ENCODE results near the gene MTUS2. TPM values are rescaled to one million over a fixed set of nuclear protein-coding genes. Genes with fewer than 3 reads are reported as not detected.

MTUS2 gene
- total and polyA plus RNA-seq, 10 of the 15 experiments (the other 5 are each of a cell fraction or from before 2014, with no cell fraction given): under 0.01 to 0.05 (median 0.02) TPM; not detected in 6

DNA sequence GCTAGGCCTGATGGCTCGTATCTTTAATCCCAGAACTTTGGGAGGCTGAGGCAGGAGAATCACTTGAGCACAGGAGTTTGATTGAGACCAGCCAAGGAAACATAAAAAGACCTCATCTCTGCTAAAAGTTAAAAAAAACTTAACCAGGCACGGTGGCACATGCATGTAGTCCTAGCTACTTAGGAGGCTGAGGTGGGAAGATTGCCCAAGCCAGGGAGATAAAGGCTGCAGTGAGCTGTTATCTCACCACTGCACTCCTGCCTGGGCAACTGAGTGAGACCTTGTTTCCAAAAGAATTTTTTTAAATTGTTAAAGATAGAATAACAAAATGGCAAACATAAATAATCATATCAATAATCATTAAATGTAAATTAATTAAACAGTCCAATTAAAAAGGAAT lies 365.8 kb downstream of the MTUS2 start (continued):
- TF ChIP-seq ATF2 (IDR thresholded peaks at IDR 0.05; ENCODE audit: low read length): no peak

GRCh38 chr13:29187584-29187983 lies 367.4 kb downstream of the MTUS2 start:
- Histone ChIP-seq H4K20me1 (ENCODE audit: control insufficient read depth, insufficient read depth) (no peaks in the 10 kb centered on the region), H3K9me3 (replicated peaks; ENCODE audit: control insufficient read depth, insufficient read depth, low read length) (no peaks in the 10 kb centered on the region; the same call in 2 of the 3 replicates), H3K36me3 (ENCODE audit: control insufficient read depth in 2 of 2, insufficient read depth in 2 of 2, low read length in 1 of 2) (no peaks in the 10 kb centered on the region), H3K27ac (ENCODE audit: control insufficient read depth, insufficient read depth) (no peak overlapping the region), H2AFZ (ENCODE audit: control insufficient read depth, low read depth, low read length) (no peak overlapping the region), H3K9ac (ENCODE audit: control insufficient read depth, insufficient read depth, low read length) (no peak overlapping the region), H3K4me2 (ENCODE audit: control insufficient read depth, insufficient read depth) (no peak overlapping the region), H3K27me3 (replicated peaks in 1 of 2; ENCODE audit: control insufficient read depth in 2 of 2, insufficient read depth in 2 of 2, low read length in 1 of 2) (no peaks in the 10 kb centered on the region), H3K79me2 (ENCODE audit: control insufficient read depth, insufficient read depth, low read length) (no peaks in the 10 kb centered on the region), H3K4me3 (no peak overlapping the region), H3K4me1 (ENCODE audit: control insufficient read depth, insufficient read depth, low read length) (no peaks in the 10 kb centered on the region)
- intact Hi-C loops (cut with micrococcal nuclease; ENCODE audit: unreplicated experiment): no loop called here
- no peak for FAIRE-seq
- no peak for ATAC-seq
- in situ Hi-C loops (cut with MboI): no loop called here
- no peak for DNase-seq (ENCODE audit: low read depth, low spot score)
- ChIA-PET POLR2A (no interaction called here), SMC1A (ENCODE audit: uncharacterized antibody, unreplicated experiment) (interaction anchor here (0.6 kb wide), 1 partner anchor 343 kb away, joined by 3 read pairs; no protein-coding TSS in a partner anchor), CTCF (interaction anchor here (0.6 to 0.7 kb wide), 2 partner anchors 176 to 678 kb away, joined by 3 to 4 read pairs; no protein-coding TSS in a partner anchor), RAD21 (ENCODE audit: unreplicated experiment) (no interaction called here)
- no peak for TF ChIP-seq TBL1XR1 (IDR thresholded peaks at IDR 0.05; ENCODE audit: low read depth, low read length)
- TF ChIP-seq WRNIP1 (IDR thresholded peaks at IDR 0.05; ENCODE audit: borderline replicate concordance, low read depth, low read length): no peak
- no peak for TF ChIP-seq BACH1 (IDR thresholded peaks at IDR 0.05; ENCODE audit: borderline replicate concordance)
- WGBS (ENCODE audit: insufficient coverage, insufficient replicate concordance, low lambda C conversion rate, missing lambda C conversion rate): 83% methylated on average over 1 of the region's 1 CpG
- BruUV-seq (replicated peaks): no TSS peak

- FAIRE-seq: no peak
- no peak for ATAC-seq
- no TSS peak for BruUV-seq (replicated peaks)
- no peak for TF ChIP-seq KAT2A (conservative IDR thresholded peaks at IDR 0.05; ENCODE audit: control insufficient read depth, low read depth, low read length)
- no peak for TF ChIP-seq MAX (IDR thresholded peaks at IDR 0.05; ENCODE audit: low read depth, low read length)
- TF ChIP-seq WRNIP1 (IDR thresholded peaks at IDR 0.05; ENCODE audit: borderline replicate concordance, low read depth, low read length): no peak
- TF ChIP-seq ZBED1 (IDR thresholded peaks at IDR 0.05; ENCODE audit: borderline replicate concordance): no peak
- Histone ChIP-seq H3K4me2 (ENCODE audit: control insufficient read depth, insufficient read depth) (no peak overlapping the region), H3K36me3 (ENCODE audit: control insufficient read depth in 2 of 2, insufficient read depth in 2 of 2, low read length in 1 of 2) (no peaks in the 10 kb centered on the region), H3K27ac (ENCODE audit: control insufficient read depth, insufficient read depth) (no peak overlapping the region), H3K79me2 (ENCODE audit: control insufficient read depth, insufficient read depth, low read length) (no peaks in the 10 kb centered on the region), H2AFZ (ENCODE audit: control insufficient read depth, low read depth, low read length) (no peak overlapping the region), H3K4me1 (ENCODE audit: control insufficient read depth, insufficient read depth, low read length) (no peaks in the 10 kb centered on the region), H3K9ac (ENCODE audit: control insufficient read depth, insufficient read depth, low read length) (no peak overlapping the region), H3K27me3 (replicated peaks in 1 of 2; ENCODE audit: control insufficient read depth in 2 of 2, insufficient read depth in 2 of 2, low read length in 1 of 2) (no peaks in the 10 kb centered on the region), H4K20me1 (ENCODE audit: control insufficient read depth, insufficient read depth) (no peaks in the 10 kb centered on the region), H3K9me3 (replicated peaks; ENCODE audit: control insufficient read depth, insufficient read depth, low read length) (no peaks in the 10 kb centered on the region; the same call in 2 of the 3 replicates), H3K4me3 (no peak overlapping the region)
- ChIA-PET POLR2A (no interaction called here), CTCF (no interaction called here), RAD21 (ENCODE audit: unreplicated experiment) (no interaction called here), SMC1A (ENCODE audit: uncharacterized antibody, unreplicated experiment) (no interaction called here)
- intact Hi-C loops (cut with micrococcal nuclease; ENCODE audit: unreplicated experiment) (no loop called here), in situ Hi-C loops (cut with MboI) (no loop called here)
- WGBS (ENCODE audit: insufficient coverage, insufficient replicate concordance, low lambda C conversion rate, missing lambda C conversion rate): 26% methylated on average over 3 of the region's 3 CpGs
- DNase-seq (ENCODE audit: low read depth, low spot score): no peak
Measured at GRCh38 chr13:29190298-29190697, 370.2 kb downstream of the MTUS2 start.
